HepG2 (cell line): ENCODE results near the gene TOP1. TPM values are rescaled to one million over a fixed set of nuclear protein-coding genes. Genes with fewer than 3 reads are reported as not detected.

Source experiments
- ATAC-seq: fragments of 200-7000 bp; cut with Tn5 transposase; 3 replicates; pipeline ENCODE4 v1.9.1; 2020; ENCODE audit warnings: mild to moderate bottlenecking, moderate library complexity
- BruUV-seq: library from RNA; stranded (reverse); fragments of 400-500 nt; replicated peaks from 2 replicates; lab custom pipeline; 2021; lab: Mats Ljungman, UMichigan
- CTCF ChIA-PET: fragments of 300-600 bp; formaldehyde crosslinking; extraction: SDS; loops from one replicate; lab custom pipeline; 2021; ENCODE audit warnings: low total read pairs, inconsistent platforms, low intra/inter-chr PET ratio; lab: Yijun Ruan, JAX
- POLR2A ChIA-PET: fragments of 350-600 bp; sonication (Branson Sonifier 250); formaldehyde crosslinking; loops from one replicate; lab custom pipeline; 2020; ENCODE audit warnings: antibody characterized with exemption, inconsistent platforms; lab: Yijun Ruan, JAX
- DNase-seq: peaks from one replicate; pipeline ENCODE4 v3.0.0-alpha.2; 2015; ENCODE audit warnings: low spot score
- FAIRE-seq: peaks from 3 replicates; lab custom pipeline; 2011; peaks lifted over from hg19 to GRCh38; lab: Jason Lieb, UNC
- H2AFZ ChIP-seq: one replicate; pipeline ENCODE4 v1.6.1; 2011; ENCODE audit warnings: low read length, inconsistent platforms
- H3K27ac ChIP-seq: fragments of 300-600 bp; 3 replicates; pipeline ENCODE4 v1.8.0; 2011; ENCODE audit warnings: mixed run types, mild to moderate bottlenecking, mixed read lengths, low read length, inconsistent platforms; ENCODE audit not compliant: insufficient read depth; ENCODE audit errors: extremely low read length
- H3K27me3 ChIP-seq, 2 experiments: fragments of 200-600 bp in 1 of 2; 2 replicates in 1 of 2; 3 replicates in 1 of 2; pipeline versions ENCODE4 v1.6.0 to v1.8.0; 2011; ENCODE audit warnings: low read length in 2 of 2, mild to moderate bottlenecking in 2 of 2, moderate library complexity in 2 of 2, inconsistent platforms in 1 of 2; ENCODE audit not compliant: insufficient read depth in 2 of 2, control insufficient read depth in 1 of 2
- H3K36me3 ChIP-seq, 2 experiments: fragments of 200-600 bp in 1 of 2; replicated peaks in 1 of 2; 2 replicates in 1 of 2; 3 replicates in 1 of 2; pipeline versions ENCODE4 v1.5.1 to v1.8.0; 2011; ENCODE audit warnings: low read length in 2 of 2, inconsistent platforms in 1 of 2; ENCODE audit not compliant: insufficient read depth in 2 of 2, control insufficient read depth in 1 of 2
- H3K4me1 ChIP-seq: 2 replicates; pipeline ENCODE4 v1.5.1; 2012; ENCODE audit warnings: low read length, inconsistent platforms; ENCODE audit not compliant: insufficient read depth
- H3K4me2 ChIP-seq: 2 replicates; pipeline ENCODE4 v1.6.0; 2011; ENCODE audit warnings: low read depth, low read length, inconsistent platforms
- H3K4me3 ChIP-seq, 3 experiments: fragments of 200-600 bp in 1 of 3; sonication (generic), shearing (Covaris generic) in 1 of 3; replicated peaks in 1 of 3; 2 replicates each; pipeline ENCODE4 v1.5.1; 2011 to 2016; ENCODE audit warnings: low read length in 3 of 3, inconsistent platforms in 2 of 3, low read depth in 2 of 3, mild to moderate bottlenecking in 2 of 3, control low read depth in 1 of 3, mixed read lengths in 1 of 3; ENCODE audit not compliant: insufficient read depth in 1 of 3
- H3K79me2 ChIP-seq: one replicate; pipeline ENCODE4 v1.6.1; 2011; ENCODE audit warnings: low read length, inconsistent platforms; ENCODE audit not compliant: insufficient read depth
- H3K9ac ChIP-seq: 2 replicates; pipeline ENCODE4 v1.6.0; 2011; ENCODE audit warnings: mild to moderate bottlenecking, low read depth, low read length, inconsistent platforms; ENCODE audit not compliant: insufficient read depth
- H3K9me3 ChIP-seq: 2 replicates; pipeline ENCODE4 v1.5.1; 2012; ENCODE audit warnings: mild to moderate bottlenecking, low read length
- H4K20me1 ChIP-seq: 2 replicates; pipeline ENCODE4 v1.6.0; 2011; ENCODE audit warnings: inconsistent platforms, mild to moderate bottlenecking, low read length, moderate library complexity; ENCODE audit not compliant: insufficient read depth
- DNMT3B ChIP-seq: conservative IDR thresholded peaks from 2 replicates; pipeline ENCODE4 v1.6.1; 2016; ENCODE audit warnings: missing biosample characterization, control low read depth
- MAFG ChIP-seq: sonication (generic); formaldehyde crosslinking; IDR thresholded peaks from 2 replicates; pipeline ENCODE4 v1.5.1; 2020; ENCODE audit warnings: mild to moderate bottlenecking, missing genetic modification reagents
- MAFK ChIP-seq, 2 experiments: IDR thresholded peaks in 1 of 2; conservative IDR thresholded peaks in 1 of 2; 2 replicates each; pipeline ENCODE4 v1.6.1; 2011; ENCODE audit warnings: improper control_type of control experiment in 2 of 2, low read length in 2 of 2
- PCBP1 ChIP-seq: fragments of 200-400 bp; formaldehyde crosslinking; IDR thresholded peaks from 2 replicates; pipeline ENCODE4 v1.6.1; 2017; ENCODE audit warnings: mild to moderate bottlenecking, low read depth, low read length, borderline replicate concordance
- PITX1 ChIP-seq: sonication (generic); formaldehyde crosslinking; IDR thresholded peaks from 2 replicates; pipeline ENCODE4 v1.5.1; 2020; ENCODE audit warnings: mild to moderate bottlenecking, missing genetic modification reagents
- POLR2G ChIP-seq: fragments of 200-400 bp; formaldehyde crosslinking; IDR thresholded peaks from 2 replicates; pipeline ENCODE4 v1.6.1; 2018; ENCODE audit warnings: mild to moderate bottlenecking, low read depth, low read length, moderate library complexity
- RXRA ChIP-seq: sonication (generic); formaldehyde crosslinking; IDR thresholded peaks from 2 replicates; pipeline ENCODE4 v1.5.1; 2020; ENCODE audit warnings: missing genetic modification reagents
- SP4 ChIP-seq: sonication (generic); formaldehyde crosslinking; IDR thresholded peaks from 2 replicates; pipeline ENCODE4 v1.8.1; 2023; ENCODE audit warnings: mild to moderate bottlenecking, missing genetic modification reagents
- STAT6 ChIP-seq: sonication (generic); formaldehyde crosslinking; IDR thresholded peaks from 2 replicates; pipeline ENCODE4 v1.4.0; 2020; ENCODE audit warnings: missing genetic modification reagents, mild to moderate bottlenecking, borderline replicate concordance
- TBX2 ChIP-seq: sonication (generic); formaldehyde crosslinking; IDR thresholded peaks from 2 replicates; pipeline ENCODE4 v1.5.0; 2020; ENCODE audit warnings: missing genetic modification reagents, mild to moderate bottlenecking, borderline replicate concordance
- ZNF138 ChIP-seq: sonication (generic); formaldehyde crosslinking; IDR thresholded peaks from 2 replicates; pipeline ENCODE4 v1.5.0; 2020; ENCODE audit warnings: mild to moderate bottlenecking, low read depth, missing genetic modification reagents
- ZNF335 ChIP-seq: sonication (generic); formaldehyde crosslinking; IDR thresholded peaks from 2 replicates; pipeline ENCODE4 v1.4.0; 2020; ENCODE audit warnings: missing genetic modification reagents
- ZNF782 ChIP-seq: sonication (generic); formaldehyde crosslinking; IDR thresholded peaks from 2 replicates; pipeline ENCODE4 v1.4.0; 2020; ENCODE audit warnings: missing genetic modification reagents, mild to moderate bottlenecking, borderline replicate concordance
- ZNF878 ChIP-seq: sonication (generic); formaldehyde crosslinking; IDR thresholded peaks from 2 replicates; pipeline ENCODE4 v1.8.1; 2023; ENCODE audit warnings: mild to moderate bottlenecking, missing genetic modification reagents, moderate library complexity
- WGBS: methylation state at CpG from one replicate; pipeline ENCODE4 v1.1.6; 2017; ENCODE audit warnings: low lambda C conversion rate; 5-methylcytosine and 5-hydroxymethylcytosine counted together
- in situ Hi-C: cut with HindIII; loops from 2 replicates; pipeline ENCODE4 v1.10.0; 2017; ENCODE audit warnings: low pct_unique_long_range_greater_than_20kb; ENCODE audit not compliant: extremely low pct_ligation_motif_present
- intact Hi-C: fragments of 100-400 bp; cut with micrococcal nuclease; formaldehyde crosslinking; loops from one replicate; pipeline ENCODE4 v1.10.0; 2022; ENCODE audit not compliant: unreplicated experiment
- polyA plus RNA-seq, 8 experiments: library from polyadenylated mRNA; depleted of rRNA in 3 of 8; stranded (reverse) in 7 of 8; unstranded in 1 of 8; fragments of >200 nt; fragmentation: Illumina TruSeq in 4 of 8; extraction: Trizol in 4 of 8; gene quantifications; 2 replicates each; pipeline versions ENCODE4 v1.2.1 to v1.2.3, GENCODE V29; 2011 to 2016; ENCODE audit warnings: low read depth in 4 of 8, missing spikeins in 1 of 8, mixed read lengths in 1 of 8; ENCODE audit not compliant: insufficient read depth in 1 of 8
- total RNA-seq, 5 experiments: library from RNA; depleted of rRNA; stranded (reverse); fragments of >200 nt; fragmentation: Illumina TruSeq; extraction: Trizol; gene quantifications; 2 replicates each; pipeline ENCODE4 v1.2.3, GENCODE V29; 2016; ENCODE audit warnings: low read depth in 1 of 5
- TF ChIP-seq, protein P1 (sequence below): sonication (generic); formaldehyde crosslinking; IDR thresholded peaks from 2 replicates; pipeline ENCODE4 v1.4.0; 2020; ENCODE audit warnings: mild to moderate bottlenecking, missing genetic modification reagents
- TF ChIP-seq, protein P2 (sequence below): sonication (generic); formaldehyde crosslinking; IDR thresholded peaks from 2 replicates; pipeline ENCODE4 v1.8.1; 2023; ENCODE audit warnings: mild to moderate bottlenecking, missing genetic modification reagents, borderline replicate concordance
- TF ChIP-seq, protein P3 (sequence below): sonication (generic); formaldehyde crosslinking; conservative IDR thresholded peaks from 2 replicates; pipeline ENCODE4 v1.5.0; 2020; ENCODE audit warnings: missing genetic modification reagents

Gene TOP1
- total and polyA plus RNA-seq, 2 of the 13 experiments (the other 11 are each of a cell fraction or from before 2014, with no cell fraction given) = 10.2 to 19.4 TPM

- TF ChIP-seq STAT6 (CRISPR knock-in tag) (no peak), MAFK (conservative IDR thresholded peaks at IDR 0.05 in 1 of 2, IDR thresholded peaks at IDR 0.05 in 1 of 2; ENCODE audit: low read length in 2 of 2) (peak; percentile 3 to 52; a peak in 2 of 4 replicates), TBX2 (CRISPR knock-in tag) (no peak), ZNF878 (CRISPR knock-in tag) (no peak), SP4 (CRISPR knock-in tag) (0 out of 2 replicates have a peak, but pooled peaks have one; percentile 24), MAFG (CRISPR knock-in tag) (no peak)
- TF ChIP-seq, protein P1, sequence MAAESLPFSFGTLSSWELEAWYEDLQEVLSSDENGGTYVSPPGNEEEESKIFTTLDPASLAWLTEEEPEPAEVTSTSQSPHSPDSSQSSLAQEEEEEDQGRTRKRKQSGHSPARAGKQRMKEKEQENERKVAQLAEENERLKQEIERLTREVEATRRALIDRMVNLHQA (CRISPR knock-in tag) = no peak
Observed at GRCh38 chr20:41125530-41126457, 97.2 kb downstream of the TOP1 start (continued).

GRCh38 chr20:41126719-41127118, 98.1 kb downstream of the TOP1 start:
- H3K79me2 ChIP-seq = no peaks in the 10 kb centered on the region
- H3K27ac ChIP-seq = no peak overlapping the region
- no peaks in the 10 kb centered on the region for H4K20me1 ChIP-seq
- POLR2A ChIA-PET = no interaction called here
- BruUV-seq = no TSS peak
- H3K36me3 ChIP-seq = peaks cover 15 to 30% of the 10 kb centered on the region in 2 experiments
- H3K4me3 ChIP-seq = no peak overlapping the region
- 95% methylated on average over 3 of the region's 3 CpGs for whole genome bisulfite sequencing
- H3K4me1 ChIP-seq = peaks cover 21% of the 10 kb centered on the region
- ATAC-seq = no peak
- FAIRE-seq = no peak
- no peak overlapping the region for H3K4me2 ChIP-seq
- intact Hi-C loops (no loop called here), in situ Hi-C loops (no loop called here)
- DNase-seq = no peak
- H3K9me3 ChIP-seq = no peaks in the 10 kb centered on the region
- H2AFZ ChIP-seq = no peak overlapping the region
- H3K9ac ChIP-seq = no peak overlapping the region
- H3K27me3 ChIP-seq = no peaks in the 10 kb centered on the region
- CTCF ChIA-PET = no interaction called here
- TF ChIP-seq POLR2G = peak; percentile 19; the same call in 1 of the 2 replicates
- no peak for TF ChIP-seq ZNF782 (CRISPR knock-in tag)
- TF ChIP-seq, protein P2, sequence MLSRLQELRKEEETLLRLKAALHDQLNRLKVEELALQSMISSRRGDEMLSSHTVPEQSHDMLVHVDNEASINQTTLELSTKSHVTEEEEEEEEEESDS = no peak
- TF ChIP-seq PCBP1 = no peak
- no peak for TF ChIP-seq RXRA (CRISPR knock-in tag)
- TF ChIP-seq DNMT3B (CRISPR knock-in tag) = no peak
- no peak for TF ChIP-seq ZNF138 (CRISPR knock-in tag)
- no peak for TF ChIP-seq ZNF335 (CRISPR knock-in tag)
- no peak for TF ChIP-seq PITX1 (CRISPR knock-in tag)
- TF ChIP-seq, protein P3, sequence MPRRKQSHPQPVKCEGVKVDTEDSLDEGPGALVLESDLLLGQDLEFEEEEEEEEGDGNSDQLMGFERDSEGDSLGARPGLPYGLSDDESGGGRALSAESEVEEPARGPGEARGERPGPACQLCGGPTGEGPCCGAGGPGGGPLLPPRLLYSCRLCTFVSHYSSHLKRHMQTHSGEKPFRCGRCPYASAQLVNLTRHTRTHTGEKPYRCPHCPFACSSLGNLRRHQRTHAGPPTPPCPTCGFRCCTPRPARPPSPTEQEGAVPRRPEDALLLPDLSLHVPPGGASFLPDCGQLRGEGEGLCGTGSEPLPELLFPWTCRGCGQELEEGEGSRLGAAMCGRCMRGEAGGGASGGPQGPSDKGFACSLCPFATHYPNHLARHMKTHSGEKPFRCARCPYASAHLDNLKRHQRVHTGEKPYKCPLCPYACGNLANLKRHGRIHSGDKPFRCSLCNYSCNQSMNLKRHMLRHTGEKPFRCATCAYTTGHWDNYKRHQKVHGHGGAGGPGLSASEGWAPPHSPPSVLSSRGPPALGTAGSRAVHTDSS (CRISPR knock-in tag) = no peak
